Measurements from ENCODE around the gene SYT17.

GRCh38 chr16:19231881-19232280 lies 63.8 kb downstream of the SYT17 start:
- no peak for TF ChIP-seq POLR2AphosphoS5 (IDR thresholded peaks at IDR 0.05; ENCODE audit: borderline replicate concordance, low read depth, low read length)
- TF ChIP-seq EZH2 (IDR thresholded peaks at IDR 0.05), result no peak
- no peak for TF ChIP-seq FOXP2 (optimal IDR thresholded peaks at IDR 0.05; ENCODE audit: control extremely low read depth, extremely low read length, insufficient read depth)

All from SK-N-MC (cell line).